GM23248 (cell line): ENCODE results near the gene MINDY4. TPM values are rescaled to one million over a fixed set of nuclear protein-coding genes. Genes with fewer than 3 reads are reported as not detected.

Source experiments
- DNase-seq: peaks from one replicate; pipeline ENCODE4 v3.0.0-alpha.2; 2015
- H2AFZ ChIP-seq: fragments of 200-600 bp; sonication (generic); 2 replicates; pipeline ENCODE4 v1.6.1; 2016; ENCODE audit warnings: antibody characterized with exemption
- H3F3A ChIP-seq: fragments of 200-600 bp; sonication (generic); 2 replicates; pipeline ENCODE4 v1.6.1; 2016; ENCODE audit warnings: mild to moderate bottlenecking, antibody characterized with exemption, mixed run types; ENCODE audit not compliant: insufficient read depth
- H3K27ac ChIP-seq: fragments of 200-600 bp; sonication (generic); 2 replicates; pipeline ENCODE4 v1.5.1; 2016; ENCODE audit warnings: mild to moderate bottlenecking
- H3K27me3 ChIP-seq: fragments of 200-600 bp; sonication (generic); replicated peaks from 2 replicates; pipeline ENCODE4 v1.6.1; 2016; ENCODE audit warnings: mild to moderate bottlenecking; ENCODE audit not compliant: insufficient read depth
- H3K36me3 ChIP-seq: fragments of 200-600 bp; sonication (generic); 2 replicates; pipeline ENCODE4 v1.6.1; 2016; ENCODE audit warnings: low read depth, mild to moderate bottlenecking
- H3K4me1 ChIP-seq: fragments of 200-600 bp; sonication (generic); 2 replicates; pipeline ENCODE4 v1.6.1; 2016; ENCODE audit warnings: mild to moderate bottlenecking; ENCODE audit not compliant: insufficient read depth
- H3K4me2 ChIP-seq: fragments of 200-600 bp; sonication (generic); one replicate; pipeline ENCODE4 v1.6.1; 2016; ENCODE audit warnings: mild to moderate bottlenecking; ENCODE audit not compliant: unreplicated experiment
- H3K4me3 ChIP-seq: fragments of 200-600 bp; sonication (generic); 2 replicates; pipeline ENCODE4 v1.5.1; 2016; ENCODE audit warnings: mild to moderate bottlenecking
- H3K79me2 ChIP-seq: fragments of 200-600 bp; sonication (generic); 2 replicates; pipeline ENCODE4 v1.6.1; 2016; ENCODE audit warnings: mild to moderate bottlenecking; ENCODE audit not compliant: insufficient read depth
- H3K9ac ChIP-seq: fragments of 200-600 bp; sonication (generic); 2 replicates; pipeline ENCODE4 v1.6.1; 2016; ENCODE audit warnings: mild to moderate bottlenecking
- H3K9me2 ChIP-seq: fragments of 200-600 bp; sonication (generic); 2 replicates; pipeline ENCODE4 v1.6.1; 2016; ENCODE audit warnings: mixed run types, mild to moderate bottlenecking, moderate library complexity; ENCODE audit not compliant: insufficient read depth
- H3K9me3 ChIP-seq: fragments of 200-600 bp; sonication (generic); one replicate; pipeline ENCODE4 v1.6.1; 2017; ENCODE audit warnings: low read depth
- H4K20me1 ChIP-seq: fragments of 200-600 bp; sonication (generic); 2 replicates; pipeline ENCODE4 v1.6.0; 2016; ENCODE audit not compliant: insufficient read depth
- EZH2 ChIP-seq: fragments of 200-600 bp; sonication (generic); IDR thresholded peaks from 2 replicates; pipeline ENCODE4 v1.6.1; 2018; ENCODE audit warnings: antibody characterized with exemption, mild to moderate bottlenecking; ENCODE audit not compliant: insufficient read depth, poor library complexity, severe bottlenecking
- EZH2phosphoT487 ChIP-seq: fragments of 200-600 bp; sonication (generic); IDR thresholded peaks from 2 replicates; pipeline ENCODE4 v1.6.1; 2018; ENCODE audit warnings: antibody characterized with exemption, moderate library complexity, mild to moderate bottlenecking, low read depth; ENCODE audit not compliant: insufficient read depth
- WGBS, 2 experiments: methylation state at CpG; one replicate each; pipeline ENCODE4 v1.1.6; 2015 to 2017; ENCODE audit warnings: low lambda C conversion rate in 2 of 2, low coverage in 1 of 2; ENCODE audit errors: missing lambda C conversion rate in 2 of 2; 5-methylcytosine and 5-hydroxymethylcytosine counted together
- in situ Hi-C: fragments of 300-500 bp; cut with MboI; formaldehyde crosslinking; loops from 2 replicates; pipeline ENCODE4 v1.15.0; 2020
- polyA plus RNA-seq: library from polyadenylated mRNA; unstranded; fragments of >200 nt; fragmentation: Nextera tagmentation; extraction: Ambion mirVana; gene quantifications from 2 replicates; pipeline ENCODE4 v1.2.1, GENCODE V29; 2016
- total RNA-seq: library from RNA; depleted of rRNA; stranded (reverse); fragments of >200 nt; shearing (Covaris generic); gene quantifications from 2 replicates; pipeline ENCODE4 v1.2.3, GENCODE V29; 2014

MINDY4 gene
- total and polyA plus RNA-seq, 2 experiments from 2014 or later, result 2.5 to 3.5 TPM

GRCh38 chr7:30844916-30845315, 73.7 kb downstream of the MINDY4 start:
- in situ Hi-C loops, result no loop called here
- 46 to 47% methylated on average over 3 of the region's 3 CpGs for WGBS, 2 experiments
- Histone ChIP-seq H3K4me3 (no peak overlapping the region), H4K20me1 (no peaks in the 10 kb centered on the region), H2AFZ (no peak overlapping the region), H3K79me2 (no peaks in the 10 kb centered on the region), H3F3A (no peaks in the 10 kb centered on the region; the same call in 1 of the 2 replicates), H3K27ac (no peak overlapping the region), H3K9me2 (no peaks in the 10 kb centered on the region), H3K9me3 (no peaks in the 10 kb centered on the region), H3K4me1 (peaks cover 8% of the 10 kb centered on the region), H3K4me2 (no peak overlapping the region), H3K9ac (no peak overlapping the region), H3K36me3 (no peaks in the 10 kb centered on the region), H3K27me3 (no peaks in the 10 kb centered on the region)
- TF ChIP-seq EZH2 (no peak), EZH2phosphoT487 (no peak)
- no peak for DNase-seq

- 25 to 31% methylated on average over 14 to 15 of the region's 15 CpGs for WGBS, 2 experiments
- in situ Hi-C loops, result no loop called here
- H3K4me2 ChIP-seq, result no peak overlapping the region
These were observed 74.4 kb downstream of the MINDY4 start for GRCh38 chr7:30845426-30846135.

GRCh38 chr7:30846378-30846777, 75.2 kb downstream of the MINDY4 start:
- no peak for DNase-seq
- no peak overlapping the region for H3K27ac ChIP-seq

More at GRCh38 chr7:30845426-30846135, 74.4 kb downstream of the MINDY4 start:
- Histone ChIP-seq H3K36me3 (no peaks in the 10 kb centered on the region), H3K4me3 (no peak overlapping the region), H3K79me2 (no peaks in the 10 kb centered on the region), H3K9ac (peak overlapping the region; percentile 26; the same call in 1 of the 2 replicates), H3K27ac (no peak overlapping the region), H3K9me3 (no peaks in the 10 kb centered on the region), H3K27me3 (no peaks in the 10 kb centered on the region), H3K9me2 (no peaks in the 10 kb centered on the region), H3F3A (no peaks in the 10 kb centered on the region; the same call in 1 of the 2 replicates), H2AFZ (peak overlapping the region; percentile 78), H4K20me1 (no peaks in the 10 kb centered on the region), H3K4me1 (peaks cover 8% of the 10 kb centered on the region)
- peak; percentile 78 for DNase-seq
- TF ChIP-seq EZH2, result no peak
- no peak for TF ChIP-seq EZH2phosphoT487

GRCh38 chr7:30848121-30848855, 77.1 kb downstream of the MINDY4 start:
- peaks cover 10% of the 10 kb centered on the region; the same call in 1 of the 2 replicates for H3F3A ChIP-seq
- H2AFZ ChIP-seq, result no peak overlapping the region
- H3K36me3 ChIP-seq, result no peaks in the 10 kb centered on the region
- DNase-seq, result no peak
- H4K20me1 ChIP-seq, result no peaks in the 10 kb centered on the region
- H3K4me3 ChIP-seq, result no peak overlapping the region
- H3K9me3 ChIP-seq, result no peaks in the 10 kb centered on the region
- in situ Hi-C loops, result no loop called here
- no peaks in the 10 kb centered on the region for H3K9me2 ChIP-seq
- 61 to 68% methylated on average over 7 of the region's 7 CpGs for WGBS, 2 experiments
- no peak overlapping the region for H3K9ac ChIP-seq
- H3K4me1 ChIP-seq, result peaks cover 23% of the 10 kb centered on the region
- TF ChIP-seq EZH2, result no peak
- no peak for TF ChIP-seq EZH2phosphoT487
- no peak overlapping the region for H3K4me2 ChIP-seq
- H3K79me2 ChIP-seq, result no peaks in the 10 kb centered on the region
- H3K27ac ChIP-seq, result no peak overlapping the region
- H3K27me3 ChIP-seq, result no peaks in the 10 kb centered on the region

More at GRCh38 chr7:30846378-30846777, 75.2 kb downstream of the MINDY4 start:
- H3K9me2 ChIP-seq, result no peaks in the 10 kb centered on the region
- H3K27me3 ChIP-seq, result no peaks in the 10 kb centered on the region
- H3K9ac ChIP-seq, result no peak overlapping the region
- peaks cover 9% of the 10 kb centered on the region for H3K4me1 ChIP-seq
- no peaks in the 10 kb centered on the region for H4K20me1 ChIP-seq
- no peaks in the 10 kb centered on the region for H3K9me3 ChIP-seq
- H3K4me2 ChIP-seq, result no peak overlapping the region
- WGBS, 2 experiments, result 76 to 86% methylated on average over 6 of the region's 6 CpGs
- H2AFZ ChIP-seq, result no peak overlapping the region
- H3K36me3 ChIP-seq, result no peaks in the 10 kb centered on the region
- no peak overlapping the region for H3K4me3 ChIP-seq
- H3K79me2 ChIP-seq, result no peaks in the 10 kb centered on the region
- TF ChIP-seq EZH2phosphoT487, result no peak
- TF ChIP-seq EZH2, result no peak
- H3F3A ChIP-seq, result peaks cover under 1% of the 10 kb centered on the region; the same call in 1 of the 2 replicates
- in situ Hi-C loops, result no loop called here
